Activated CD4-positive, CD25-positive, alpha-beta regulatory T cell treated with anti-CD3 and anti-CD28 coated beads, Interleukin-2, amount 50 U/mL, for 16 hours (primary cell): ENCODE results near the gene FAM9B.

Experiments
- DNase-seq: peaks from one replicate; pipeline ENCODE4 v3.0.0-alpha.2; 2020; ENCODE audit warnings: low read depth, low spot score

Gene FAM9B

GRCh38 chrX:8980756-8981155 is 53.2 kb downstream of the FAM9B start:
- DNase-seq: no peak
